Activated T-cell treated with anti-CD3 and anti-CD28 coated beads, Interleukin-2, amount 50 U/mL, for 24 hours (primary cell): Measurements from ENCODE around the gene CARMIL1.

Experiments used
- DNase-seq: peaks from one replicate; pipeline ENCODE4 v3.0.0-alpha.2; 2020
- H3K27ac Mint-ChIP-seq: 2 replicates; pipeline ENCODE4 v1.8.0; 2020; ENCODE audit warnings: mild to moderate bottlenecking, mixed read lengths
- H3K27me3 Mint-ChIP-seq: 2 replicates; pipeline ENCODE4 v1.8.0; 2020; ENCODE audit warnings: mixed read lengths
- H3K36me3 Mint-ChIP-seq: 2 replicates; pipeline ENCODE4 v1.8.0; 2020; ENCODE audit warnings: low read depth, mixed read lengths
- H3K4me1 Mint-ChIP-seq: 2 replicates; pipeline ENCODE4 v1.8.0; 2020; ENCODE audit warnings: low read depth, mixed read lengths
- H3K4me3 Mint-ChIP-seq: 2 replicates; pipeline ENCODE4 v1.8.0; 2020; ENCODE audit warnings: mild to moderate bottlenecking, moderate library complexity, mixed read lengths
- H3K9me3 Mint-ChIP-seq: 2 replicates; pipeline ENCODE4 v1.8.0; 2020; ENCODE audit warnings: mixed read lengths

Gene CARMIL1

GRCh38 chr6:25446830-25447569 lies 167.8 kb downstream of the CARMIL1 start:
- peaks cover 7% of the 10 kb centered on the region for H3K9me3 Mint-ChIP-seq
- peaks cover 10% of the 10 kb centered on the region for H3K36me3 Mint-ChIP-seq
- no peaks in the 10 kb centered on the region for H3K27me3 Mint-ChIP-seq
- no peak for DNase-seq
- H3K4me1 Mint-ChIP-seq, result peaks cover 32% of the 10 kb centered on the region
- H3K4me3 Mint-ChIP-seq, result no peak overlapping the region
- no peak overlapping the region for H3K27ac Mint-ChIP-seq

GRCh38 chr6:25447570-25447929 lies 168.4 kb downstream of the CARMIL1 start:
- Mint-ChIP-seq H3K4me3 (no peak overlapping the region), H3K36me3 (peaks cover 10% of the 10 kb centered on the region), H3K27me3 (no peaks in the 10 kb centered on the region), H3K9me3 (peaks cover 7% of the 10 kb centered on the region), H3K27ac (no peak overlapping the region), H3K4me1 (peaks cover 27% of the 10 kb centered on the region)
- DNase-seq, result no peak

- H3K36me3 Mint-ChIP-seq, result peaks cover 10% of the 10 kb centered on the region
- peaks cover 7% of the 10 kb centered on the region for H3K9me3 Mint-ChIP-seq
- no peak overlapping the region for H3K27ac Mint-ChIP-seq
- peaks cover 20% of the 10 kb centered on the region for H3K4me1 Mint-ChIP-seq
- no peaks in the 10 kb centered on the region for H3K27me3 Mint-ChIP-seq
- DNase-seq, result no peak
- no peak overlapping the region for H3K4me3 Mint-ChIP-seq
Measured at GRCh38 chr6:25448965-25449538, 169.9 kb downstream of the CARMIL1 start.

DNA sequence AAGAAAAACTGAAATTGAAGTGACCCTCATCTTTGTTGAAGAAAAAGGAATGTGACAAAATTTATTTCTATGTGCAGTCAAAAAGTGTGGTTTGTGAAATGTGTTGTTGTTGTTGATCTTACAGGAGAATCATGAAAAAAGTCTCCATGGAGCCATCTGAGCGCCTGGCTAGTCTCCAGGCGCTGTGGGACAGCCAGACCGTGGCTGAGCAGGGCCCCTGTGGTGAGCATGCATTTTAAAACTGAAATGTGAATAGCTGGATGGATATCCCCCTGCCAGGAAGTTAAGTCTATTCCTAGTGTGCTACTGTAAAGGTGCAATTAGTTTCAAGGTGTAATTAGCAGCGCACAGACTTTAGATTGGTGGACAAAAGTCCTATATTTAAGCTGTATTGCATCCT lies 170.6 kb downstream of the CARMIL1 start:
- Mint-ChIP-seq H3K27ac (no peak overlapping the region), H3K27me3 (no peaks in the 10 kb centered on the region), H3K4me1 (peaks cover 20% of the 10 kb centered on the region), H3K9me3 (peaks cover 7% of the 10 kb centered on the region), H3K4me3 (no peak overlapping the region), H3K36me3 (peaks cover 8% of the 10 kb centered on the region)
- DNase-seq, result no peak

- Mint-ChIP-seq H3K9me3 (peaks cover 2% of the 10 kb centered on the region), H3K36me3 (peaks cover 3% of the 10 kb centered on the region), H3K27me3 (no peaks in the 10 kb centered on the region), H3K4me3 (no peak overlapping the region), H3K4me1 (peaks cover 20% of the 10 kb centered on the region), H3K27ac (no peak overlapping the region)
- no peak for DNase-seq
Measured at GRCh38 chr6:25450469-25451198, 171.5 kb downstream of the CARMIL1 start.

DNA sequence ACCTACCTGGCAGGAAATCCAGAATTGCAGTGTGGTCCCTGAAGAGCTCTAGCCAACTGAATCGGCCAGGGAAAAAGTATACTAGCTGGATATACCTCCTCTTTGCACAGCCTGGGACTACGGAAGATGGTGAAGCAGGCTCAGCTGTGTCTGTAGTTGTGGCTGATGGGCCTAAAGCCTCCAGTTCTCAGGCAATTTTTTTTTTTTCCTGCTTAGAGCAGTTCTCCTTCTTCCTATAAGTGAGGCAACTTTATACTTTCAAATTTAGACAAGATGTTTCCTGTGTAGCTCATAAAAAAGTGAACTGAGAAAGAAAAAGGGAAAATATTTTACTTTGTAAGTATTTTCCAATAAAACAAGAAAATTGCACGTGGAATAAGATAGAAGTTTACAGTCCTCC lies 172.9 kb downstream of the CARMIL1 start:
- Mint-ChIP-seq H3K4me1 (peaks cover 12% of the 10 kb centered on the region), H3K4me3 (no peak overlapping the region), H3K9me3 (no peaks in the 10 kb centered on the region), H3K27me3 (no peaks in the 10 kb centered on the region), H3K27ac (no peak overlapping the region), H3K36me3 (no peaks in the 10 kb centered on the region)
- no peak for DNase-seq

DNA sequence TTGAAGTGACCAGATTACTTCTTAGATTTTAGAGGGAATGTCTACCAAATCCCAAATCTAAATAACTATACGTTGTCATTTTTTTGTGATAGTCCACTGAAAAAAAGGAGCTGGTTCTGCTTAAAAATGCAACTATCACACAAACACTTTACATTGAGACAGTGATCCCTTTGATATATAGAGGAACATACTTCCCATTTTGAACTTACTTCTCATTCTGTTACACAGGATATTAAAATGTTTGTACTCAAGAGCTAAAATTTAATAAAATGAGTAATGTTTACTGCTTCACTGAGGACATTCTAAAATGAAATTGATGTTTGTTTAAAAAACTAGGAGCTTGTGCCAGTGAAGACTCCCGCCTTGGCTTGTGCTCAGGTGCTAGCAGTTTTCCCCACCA lies 174.1 kb downstream of the CARMIL1 start:
- peaks cover 2% of the 10 kb centered on the region for H3K4me1 Mint-ChIP-seq
- no peaks in the 10 kb centered on the region for H3K9me3 Mint-ChIP-seq
- no peak overlapping the region for H3K4me3 Mint-ChIP-seq
- no peak for DNase-seq
- no peaks in the 10 kb centered on the region for H3K36me3 Mint-ChIP-seq
- H3K27me3 Mint-ChIP-seq, result no peaks in the 10 kb centered on the region
- no peak overlapping the region for H3K27ac Mint-ChIP-seq

GRCh38 chr6:25454136-25454535 lies 175.0 kb downstream of the CARMIL1 start:
- Mint-ChIP-seq H3K4me3 (no peak overlapping the region), H3K4me1 (peaks cover 2% of the 10 kb centered on the region), H3K9me3 (no peaks in the 10 kb centered on the region), H3K27me3 (no peaks in the 10 kb centered on the region), H3K36me3 (no peaks in the 10 kb centered on the region), H3K27ac (no peak overlapping the region)
- DNase-seq, result no peak

DNA sequence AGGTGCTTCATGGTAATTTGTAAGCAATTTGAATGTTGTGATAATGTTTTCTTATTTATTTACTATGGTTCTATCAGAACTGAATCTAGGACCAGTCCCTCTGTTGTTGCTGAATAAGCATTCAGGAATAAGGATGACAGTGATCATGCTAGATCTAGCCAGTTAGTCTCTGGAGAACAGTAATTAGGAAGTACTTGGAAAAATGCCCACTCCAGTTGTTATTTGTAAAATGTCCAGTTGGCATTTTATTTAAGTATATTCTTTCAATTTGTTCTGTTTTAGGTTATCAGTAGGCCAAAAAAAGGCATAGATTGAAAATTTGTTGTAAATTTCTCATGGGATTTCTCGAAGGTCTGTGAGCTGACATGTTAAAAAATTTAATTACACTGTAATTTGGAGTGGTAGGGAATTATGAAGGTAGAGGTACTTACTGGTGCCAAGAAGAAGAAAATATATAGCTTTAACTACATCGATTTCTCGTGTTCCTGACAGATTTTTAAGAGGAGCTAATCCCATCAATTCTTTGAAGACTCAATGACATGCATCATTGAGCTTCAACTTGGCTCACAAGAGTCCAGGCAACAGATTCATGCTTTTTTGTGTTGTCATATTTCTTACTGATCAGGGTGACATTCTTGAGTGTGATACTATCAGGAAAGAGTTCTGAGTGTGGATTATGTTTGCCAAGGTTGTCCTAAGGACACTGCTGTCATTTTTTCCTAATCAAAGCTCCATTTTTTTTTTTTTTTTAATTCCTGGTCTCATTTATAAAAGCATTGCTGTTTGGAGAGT lies 177.3 kb downstream of the CARMIL1 start:
- Mint-ChIP-seq H3K27ac (no peak overlapping the region), H3K9me3 (no peaks in the 10 kb centered on the region), H3K4me3 (no peak overlapping the region), H3K4me1 (no peaks in the 10 kb centered on the region), H3K36me3 (no peaks in the 10 kb centered on the region), H3K27me3 (no peaks in the 10 kb centered on the region)
- DNase-seq, result no peak

- no peaks in the 10 kb centered on the region for H3K4me1 Mint-ChIP-seq
Measured at GRCh38 chr6:25457516-25457915, 178.3 kb downstream of the CARMIL1 start.

DNA sequence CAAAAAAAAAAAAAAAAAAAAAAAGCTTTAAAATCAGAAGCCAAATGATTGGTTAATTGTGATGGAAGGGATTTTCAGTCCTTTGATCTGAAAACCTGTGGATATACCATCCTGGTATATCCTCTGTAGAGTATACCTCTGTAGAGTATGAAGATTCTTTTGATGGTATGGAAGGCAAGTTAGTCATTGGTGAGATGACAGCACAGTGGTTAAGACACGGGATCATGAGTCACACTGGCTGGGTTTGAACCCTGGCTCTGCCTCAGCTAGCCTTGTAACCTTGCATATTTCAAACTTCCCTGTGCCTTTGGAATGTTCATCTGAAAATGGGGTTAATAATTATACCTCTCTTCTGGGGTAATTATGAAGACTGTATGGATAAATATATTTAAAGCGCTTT lies 179.3 kb downstream of the CARMIL1 start:
- no peaks in the 10 kb centered on the region for H3K36me3 Mint-ChIP-seq
- DNase-seq, result no peak
- no peak overlapping the region for H3K27ac Mint-ChIP-seq
- H3K4me1 Mint-ChIP-seq, result no peaks in the 10 kb centered on the region
- H3K4me3 Mint-ChIP-seq, result no peak overlapping the region
- no peaks in the 10 kb centered on the region for H3K9me3 Mint-ChIP-seq
- H3K27me3 Mint-ChIP-seq, result no peaks in the 10 kb centered on the region

More at GRCh38 chr6:25457516-25457915, 178.3 kb downstream of the CARMIL1 start:
- no peaks in the 10 kb centered on the region for H3K36me3 Mint-ChIP-seq
- H3K27ac Mint-ChIP-seq, result no peak overlapping the region
- no peaks in the 10 kb centered on the region for H3K27me3 Mint-ChIP-seq
- no peak overlapping the region for H3K4me3 Mint-ChIP-seq
- no peak for DNase-seq
- no peaks in the 10 kb centered on the region for H3K9me3 Mint-ChIP-seq

- Mint-ChIP-seq H3K36me3 (no peaks in the 10 kb centered on the region), H3K9me3 (no peaks in the 10 kb centered on the region), H3K27me3 (no peaks in the 10 kb centered on the region), H3K27ac (no peak overlapping the region), H3K4me3 (no peak overlapping the region), H3K4me1 (no peaks in the 10 kb centered on the region)
- DNase-seq, result no peak
Measured at GRCh38 chr6:25462235-25462897, 183.2 kb downstream of the CARMIL1 start.

- H3K27ac Mint-ChIP-seq, result no peak overlapping the region
- H3K4me3 Mint-ChIP-seq, result no peak overlapping the region
- H3K4me1 Mint-ChIP-seq, result no peaks in the 10 kb centered on the region
- no peaks in the 10 kb centered on the region for H3K27me3 Mint-ChIP-seq
- H3K36me3 Mint-ChIP-seq, result no peaks in the 10 kb centered on the region
- no peaks in the 10 kb centered on the region for H3K9me3 Mint-ChIP-seq
- no peak for DNase-seq
Measured at GRCh38 chr6:25463441-25463840, 184.3 kb downstream of the CARMIL1 start.

- no peaks in the 10 kb centered on the region for H3K36me3 Mint-ChIP-seq
Measured at GRCh38 chr6:25464225-25464624, 185.1 kb downstream of the CARMIL1 start.

More at GRCh38 chr6:25464225-25464624, 185.1 kb downstream of the CARMIL1 start:
- H3K4me3 Mint-ChIP-seq, result no peak overlapping the region
- H3K9me3 Mint-ChIP-seq, result no peaks in the 10 kb centered on the region
- H3K27ac Mint-ChIP-seq, result no peak overlapping the region
- H3K27me3 Mint-ChIP-seq, result no peaks in the 10 kb centered on the region
- DNase-seq, result no peak
- H3K4me1 Mint-ChIP-seq, result no peaks in the 10 kb centered on the region
